Measurements from ENCODE around the gene B4GAT1. TPM values are rescaled to one million over a fixed set of nuclear protein-coding genes. Genes with fewer than 3 reads are reported as not detected.

The B4GAT1 gene
- total RNA-seq, 1 experiment from 2014 or later: 22.8 TPM

DNA sequence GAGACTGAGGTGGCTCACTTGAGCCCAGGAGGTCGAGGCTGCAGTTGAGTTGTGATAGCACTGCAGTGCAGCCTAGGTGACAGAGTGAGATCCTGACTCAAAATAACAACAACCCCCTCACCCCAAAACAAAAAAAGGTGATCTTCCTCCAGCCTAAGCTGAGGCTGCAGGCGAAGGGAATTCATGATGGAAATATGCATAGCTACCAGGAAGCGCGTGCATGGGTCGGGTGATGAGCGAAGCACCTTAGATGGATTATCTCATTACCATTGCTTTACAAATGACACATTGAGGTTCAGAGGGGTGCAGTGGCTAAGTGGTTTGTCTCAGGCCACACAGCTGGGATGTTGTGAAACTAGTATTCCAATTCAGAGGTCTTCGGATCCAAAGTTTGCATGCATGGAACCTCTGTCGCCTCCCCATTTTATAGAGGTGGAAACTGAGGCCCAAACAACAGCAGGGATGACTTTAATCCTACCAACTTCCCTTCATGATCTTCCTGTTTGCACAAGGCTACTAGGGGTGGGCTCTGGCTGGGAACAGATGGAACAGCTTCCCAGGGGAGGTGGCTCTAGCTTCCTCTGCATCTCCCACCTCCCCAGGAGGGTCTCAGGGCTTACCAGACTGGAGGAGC, 19.5 kb upstream of the B4GAT1 start:
- no peaks in the 10 kb centered on the region for H3K27me3 ChIP-seq (ENCODE audit: insufficient read depth, low read depth)
- H3K9me2 ChIP-seq (ENCODE audit: insufficient read depth): no peaks in the 10 kb centered on the region
- H3K4me1 ChIP-seq (replicated peaks; ENCODE audit: insufficient read depth): peaks cover 10% of the 10 kb centered on the region
- peaks cover 32% of the 10 kb centered on the region for H3K36me3 ChIP-seq (ENCODE audit: low read depth)
- intact Hi-C loops (cut with micrococcal nuclease; ENCODE audit: unreplicated experiment): no loop called here
- peaks cover 65% of the 10 kb centered on the region for H3F3A ChIP-seq (ENCODE audit: insufficient read depth, low read depth)
- no TSS peak for BruUV-seq (replicated peaks)
- no peaks in the 10 kb centered on the region for H3K9me3 ChIP-seq (ENCODE audit: insufficient read depth, low read depth)
- H3K79me2 ChIP-seq (ENCODE audit: low read depth): peaks cover 31% of the 10 kb centered on the region
- no peak overlapping the region for H3K4me3 ChIP-seq
- ChIA-PET CTCF (no interaction called here), POLR2A (ENCODE audit: unreplicated experiment) (no interaction called here)
- no peak for TF ChIP-seq EZH2 (IDR thresholded peaks at IDR 0.05; ENCODE audit: low read depth)
- TF ChIP-seq, protein P1, sequence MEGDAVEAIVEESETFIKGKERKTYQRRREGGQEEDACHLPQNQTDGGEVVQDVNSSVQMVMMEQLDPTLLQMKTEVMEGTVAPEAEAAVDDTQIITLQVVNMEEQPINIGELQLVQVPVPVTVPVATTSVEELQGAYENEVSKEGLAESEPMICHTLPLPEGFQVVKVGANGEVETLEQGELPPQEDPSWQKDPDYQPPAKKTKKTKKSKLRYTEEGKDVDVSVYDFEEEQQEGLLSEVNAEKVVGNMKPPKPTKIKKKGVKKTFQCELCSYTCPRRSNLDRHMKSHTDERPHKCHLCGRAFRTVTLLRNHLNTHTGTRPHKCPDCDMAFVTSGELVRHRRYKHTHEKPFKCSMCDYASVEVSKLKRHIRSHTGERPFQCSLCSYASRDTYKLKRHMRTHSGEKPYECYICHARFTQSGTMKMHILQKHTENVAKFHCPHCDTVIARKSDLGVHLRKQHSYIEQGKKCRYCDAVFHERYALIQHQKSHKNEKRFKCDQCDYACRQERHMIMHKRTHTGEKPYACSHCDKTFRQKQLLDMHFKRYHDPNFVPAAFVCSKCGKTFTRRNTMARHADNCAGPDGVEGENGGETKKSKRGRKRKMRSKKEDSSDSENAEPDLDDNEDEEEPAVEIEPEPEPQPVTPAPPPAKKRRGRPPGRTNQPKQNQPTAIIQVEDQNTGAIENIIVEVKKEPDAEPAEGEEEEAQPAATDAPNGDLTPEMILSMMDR (conservative IDR thresholded peaks at IDR 0.05): no peak
- H4K20me1 ChIP-seq (ENCODE audit: insufficient read depth): peaks cover 51% of the 10 kb centered on the region
- no peak overlapping the region for H2AFZ ChIP-seq
- no peak overlapping the region for H3K27ac ChIP-seq
- DNase-seq: no peak
- H3K4me2 ChIP-seq: no peak overlapping the region

DNA sequence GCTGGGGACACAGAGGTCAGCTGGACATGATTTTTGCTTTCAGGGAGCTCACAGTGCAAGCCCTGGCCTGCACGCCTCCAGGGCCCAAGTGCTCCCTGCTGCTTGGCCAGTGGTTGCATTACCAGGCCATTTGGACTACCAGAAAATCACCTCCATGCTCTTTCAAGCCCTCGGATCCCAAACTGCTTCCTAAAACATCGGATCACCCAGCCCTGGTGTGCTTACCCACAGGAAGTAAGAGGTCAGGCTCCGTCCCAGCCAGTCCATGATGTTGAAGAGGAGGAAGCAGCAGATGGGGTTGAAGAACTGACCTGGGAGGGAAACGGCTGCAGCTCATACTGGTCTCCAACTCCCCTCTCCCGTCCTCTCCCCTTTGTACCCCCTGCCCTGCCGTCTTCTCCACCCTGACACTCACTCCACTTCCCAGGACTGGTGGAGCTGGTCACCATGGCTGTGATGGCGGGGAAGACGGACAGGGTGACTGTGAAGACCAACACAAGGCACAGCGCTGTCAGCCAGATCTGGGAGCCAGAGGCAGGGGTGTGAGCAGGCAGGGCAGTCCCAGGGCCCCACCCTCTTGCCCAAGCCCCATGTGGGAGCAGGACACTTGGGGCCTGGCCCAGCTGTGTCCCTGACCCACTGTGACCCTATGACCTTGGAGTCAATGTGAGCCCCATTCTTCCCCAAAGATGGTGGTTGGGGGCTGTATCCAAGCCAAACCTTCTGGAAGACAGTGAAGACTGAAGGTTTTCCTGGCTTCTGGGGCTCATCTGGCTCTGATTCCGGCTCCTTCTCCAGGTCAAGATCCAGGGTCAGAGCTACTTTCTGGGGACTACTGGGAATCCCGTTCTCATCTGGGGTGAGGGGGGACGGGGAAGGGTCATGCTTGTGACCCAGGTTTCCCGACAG, 18.5 kb upstream of the B4GAT1 start:
- TF ChIP-seq, protein P1 (conservative IDR thresholded peaks at IDR 0.05): no peak
- no peak for TF ChIP-seq EZH2 (IDR thresholded peaks at IDR 0.05; ENCODE audit: low read depth)
- no TSS peak for BruUV-seq (replicated peaks)
- H4K20me1 ChIP-seq (ENCODE audit: insufficient read depth): peaks cover 51% of the 10 kb centered on the region
- peaks cover 71% of the 10 kb centered on the region for H3F3A ChIP-seq (ENCODE audit: insufficient read depth, low read depth)
- no peak overlapping the region for H2AFZ ChIP-seq
- H3K9me2 ChIP-seq (ENCODE audit: insufficient read depth): no peaks in the 10 kb centered on the region
- no peak overlapping the region for H3K27ac ChIP-seq
- H3K4me3 ChIP-seq: no peak overlapping the region
- peaks cover 10% of the 10 kb centered on the region for H3K4me1 ChIP-seq (replicated peaks; ENCODE audit: insufficient read depth)
- CTCF ChIA-PET: no interaction called here
- no peak for DNase-seq
- no peak overlapping the region for H3K4me2 ChIP-seq
- intact Hi-C loops (cut with micrococcal nuclease; ENCODE audit: unreplicated experiment): no loop called here
- H3K9me3 ChIP-seq (ENCODE audit: insufficient read depth, low read depth): no peaks in the 10 kb centered on the region
- H3K36me3 ChIP-seq (ENCODE audit: low read depth): peaks cover 32% of the 10 kb centered on the region
- H3K27me3 ChIP-seq (ENCODE audit: insufficient read depth, low read depth): no peaks in the 10 kb centered on the region
- H3K79me2 ChIP-seq (ENCODE audit: low read depth): peaks cover 29% of the 10 kb centered on the region
- POLR2A ChIA-PET (ENCODE audit: unreplicated experiment): no interaction called here

DNA sequence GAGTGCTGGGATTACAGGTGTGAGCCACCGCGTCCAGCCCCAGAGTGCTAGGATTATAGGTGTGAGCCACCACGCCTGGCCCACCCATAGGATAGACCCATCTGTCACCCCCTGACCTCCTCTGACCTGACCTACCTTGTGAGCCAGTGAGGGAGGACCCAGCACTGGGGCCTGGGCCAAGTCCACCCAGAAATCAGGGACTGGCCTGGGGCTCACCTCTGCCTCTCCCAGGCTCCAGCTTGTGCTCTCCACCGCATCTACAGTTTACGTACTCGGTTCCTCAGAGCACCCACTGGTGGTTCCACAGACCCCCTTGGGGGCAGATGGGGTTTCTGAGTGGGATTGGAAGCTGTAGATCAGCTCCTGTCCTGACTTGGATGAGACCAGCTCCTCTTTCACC, 17.7 kb upstream of the B4GAT1 start:
- H3K79me2 ChIP-seq (ENCODE audit: low read depth): peaks cover 21% of the 10 kb centered on the region
- peaks cover 49% of the 10 kb centered on the region for H4K20me1 ChIP-seq (ENCODE audit: insufficient read depth)
- CTCF ChIA-PET: interaction anchor here (0.6 kb wide), 1 partner anchor 37 kb away, joined by 4 read pairs; no protein-coding TSS in a partner anchor
- H3K4me2 ChIP-seq: no peak overlapping the region
- H3F3A ChIP-seq (ENCODE audit: insufficient read depth, low read depth): peaks cover 71% of the 10 kb centered on the region
- H3K4me3 ChIP-seq: no peak overlapping the region
- DNase-seq: no peak
- peaks cover 32% of the 10 kb centered on the region for H3K36me3 ChIP-seq (ENCODE audit: low read depth)
- POLR2A ChIA-PET (ENCODE audit: unreplicated experiment): no interaction called here
- no peaks in the 10 kb centered on the region for H3K27me3 ChIP-seq (ENCODE audit: insufficient read depth, low read depth)
- no TSS peak for BruUV-seq (replicated peaks)
- H3K9me2 ChIP-seq (ENCODE audit: insufficient read depth): no peaks in the 10 kb centered on the region
- intact Hi-C loops (cut with micrococcal nuclease; ENCODE audit: unreplicated experiment): no loop called here
- no peak overlapping the region for H2AFZ ChIP-seq
- no peak for TF ChIP-seq EZH2 (IDR thresholded peaks at IDR 0.05; ENCODE audit: low read depth)
- TF ChIP-seq, protein P1 (conservative IDR thresholded peaks at IDR 0.05): no peak
- peaks cover 9% of the 10 kb centered on the region for H3K4me1 ChIP-seq (replicated peaks; ENCODE audit: insufficient read depth)
- no peak overlapping the region for H3K27ac ChIP-seq
- H3K9me3 ChIP-seq (ENCODE audit: insufficient read depth, low read depth): no peaks in the 10 kb centered on the region
